ENCODE results near the gene MRPS9. TPM values are rescaled to one million over a fixed set of nuclear protein-coding genes. Genes with fewer than 3 reads are reported as not detected.

MRPS9 gene
- total and polyA plus RNA-seq, 9 of the 15 experiments (the other 6 are each of a cell fraction or from before 2014, with no cell fraction given), result 46.2 to 143 (median 65.6) TPM

GRCh38 chr2:105126336-105126735, 88.5 kb downstream of the MRPS9 start (continued):
- TF ChIP-seq NR3C1 (CRISPR knock-in tag; IDR thresholded peaks at IDR 0.05) (no peak), AFF4 (CRISPR knock-in tag; IDR thresholded peaks at IDR 0.05) (no peak), SAP30 (IDR thresholded peaks at IDR 0.05; ENCODE audit: borderline replicate concordance, insufficient read depth, low read depth, low read length, poor library complexity, severe bottlenecking) (no peak), NRF1 (conservative IDR thresholded peaks at IDR 0.05 in 1 of 2, IDR thresholded peaks at IDR 0.05 in 1 of 2) (no peak), CREM (IDR thresholded peaks at IDR 0.05; ENCODE audit: low read depth) (no peak), HMGXB4 (CRISPR knock-in tag; IDR thresholded peaks at IDR 0.05) (no peak), ELF1 (tag; IDR thresholded peaks at IDR 0.05) (no peak)

All from K562 (cell line).